GM12892 (cell line): ENCODE data around the gene SLC50A1.

ENCODE experiments used
- POLR2A ChIP-seq: IDR thresholded peaks from 2 replicates; pipeline ENCODE4 v1.6.1; 2011; ENCODE audit warnings: low read depth, low read length, control low read depth
- POLR2AphosphoS5 ChIP-seq: IDR thresholded peaks from 2 replicates; pipeline ENCODE4 v1.6.1; 2011; ENCODE audit warnings: low read depth, low read length, control low read depth
- TAF1 ChIP-seq: IDR thresholded peaks from 2 replicates; pipeline ENCODE4 v1.6.1; 2011; ENCODE audit warnings: low read depth, mild to moderate bottlenecking, control low read depth, low read length, borderline replicate concordance

- TF ChIP-seq POLR2AphosphoS5 (no peak), POLR2A (no peak), TAF1 (no peak)
Measured at GRCh38 chr1:155131856-155132255, 3.8 kb upstream of the SLC50A1 start.
